OCI-LY7 (cell line): ENCODE results near the gene SCGB2B2. TPM values are rescaled to one million over a fixed set of nuclear protein-coding genes. Genes with fewer than 3 reads are reported as not detected.
"Not testable (repeated sequence)": the region's sequence is repeated elsewhere in the genome, so short reads cannot be mapped to it uniquely, and the experiment has no call there.

Experiments used
- BruUV-seq: library from RNA; stranded (reverse); fragments of 400-500 nt; replicated peaks from 2 replicates; lab custom pipeline; 2021; lab: Mats Ljungman, UMichigan
- CTCF ChIA-PET: fragments of 300-600 bp; sonication (Branson Sonifier 250); formaldehyde crosslinking; loops from one replicate; lab custom pipeline; 2022; ENCODE audit warnings: antibody characterized with exemption; ENCODE audit not compliant: unreplicated experiment; lab: Charles Lee
- POLR2A ChIA-PET: fragments of 300-600 bp; sonication (Branson Sonifier 250); formaldehyde crosslinking; loops from one replicate; lab custom pipeline; 2022; ENCODE audit warnings: antibody characterized with exemption; lab: Charles Lee
- DNase-seq: peaks from one replicate; pipeline ENCODE4 v3.0.0-alpha.2; 2015; ENCODE audit warnings: low spot score
- H2AFZ ChIP-seq: fragments of 200-600 bp; sonication (generic), shearing (Covaris generic); 2 replicates; pipeline ENCODE4 v1.6.1; 2014; ENCODE audit warnings: mild to moderate bottlenecking, antibody characterized with exemption, low read length, moderate library complexity
- H3K27ac ChIP-seq: fragments of 200-600 bp; sonication (generic); 2 replicates; pipeline ENCODE4 v1.5.1; 2014; ENCODE audit warnings: mixed run types, low read depth, mild to moderate bottlenecking, moderate library complexity, low read length, inconsistent platforms; ENCODE audit not compliant: poor library complexity, severe bottlenecking
- H3K36me3 ChIP-seq: fragments of 200-600 bp; sonication (generic); 2 replicates; pipeline ENCODE4 v1.6.1; 2014; ENCODE audit warnings: mild to moderate bottlenecking, antibody characterized with exemption, low read length, moderate library complexity, mixed read lengths; ENCODE audit not compliant: insufficient read depth
- H3K4me1 ChIP-seq: fragments of 200-600 bp; sonication (generic); 2 replicates; pipeline ENCODE4 v1.5.1; 2014; ENCODE audit warnings: mild to moderate bottlenecking, low read length; ENCODE audit not compliant: insufficient read depth, poor library complexity, severe bottlenecking
- H3K4me2 ChIP-seq: fragments of 200-600 bp; sonication (generic); 2 replicates; pipeline ENCODE4 v1.6.1; 2014; ENCODE audit warnings: mild to moderate bottlenecking, low read length
- H3K4me3 ChIP-seq: fragments of 200-600 bp; sonication (generic); 2 replicates; pipeline ENCODE4 v1.5.1; 2014; ENCODE audit warnings: mild to moderate bottlenecking, low read depth, low read length; ENCODE audit not compliant: poor library complexity, severe bottlenecking
- H3K79me2 ChIP-seq: fragments of 200-600 bp; sonication (generic); 2 replicates; pipeline ENCODE4 v1.6.1; 2016; ENCODE audit warnings: low read depth, mild to moderate bottlenecking, low read length, moderate library complexity, mixed read lengths; ENCODE audit not compliant: insufficient read depth
- H3K9me2 ChIP-seq: fragments of 200-600 bp; sonication (generic); 2 replicates; pipeline ENCODE4 v1.6.1; 2016; ENCODE audit warnings: mild to moderate bottlenecking, low read length, mixed read lengths; ENCODE audit not compliant: insufficient read depth
- H3K9me3 ChIP-seq: fragments of 200-600 bp; sonication (generic); 2 replicates; pipeline ENCODE4 v1.6.1; 2014; ENCODE audit warnings: mild to moderate bottlenecking, mixed run types, low read length, mixed read lengths
- H4K20me1 ChIP-seq: fragments of 200-600 bp; sonication (generic); 2 replicates; pipeline ENCODE4 v1.6.1; 2014; ENCODE audit warnings: mild to moderate bottlenecking, antibody characterized with exemption, low read length, moderate library complexity, mixed read lengths; ENCODE audit not compliant: insufficient read depth
- EZH2phosphoT487 ChIP-seq: fragments of 200-600 bp; sonication (generic); IDR thresholded peaks from 2 replicates; pipeline ENCODE4 v1.6.1; 2018; ENCODE audit warnings: low read depth, borderline replicate concordance, mild to moderate bottlenecking, mixed run types, antibody characterized with exemption, low read length, moderate library complexity, mixed read lengths
- intact Hi-C: fragments of 100-400 bp; cut with micrococcal nuclease; formaldehyde crosslinking; loops from one replicate; pipeline ENCODE4 v1.10.0; 2022; ENCODE audit not compliant: unreplicated experiment
- total RNA-seq, 2 experiments: library from RNA; depleted of rRNA in 1 of 2; stranded (reverse); fragments of >200 nt in 1 of 2; shearing (Covaris generic) in 1 of 2; gene quantifications; 2 replicates each; pipeline ENCODE4 v1.2.3, GENCODE V29; 2014 to 2022
- TF ChIP-seq, protein P1 (sequence below): fragments of 200-600 bp; sonication (generic); conservative IDR thresholded peaks from 2 replicates; pipeline ENCODE4 v1.5.1; 2014; ENCODE audit warnings: mild to moderate bottlenecking, antibody characterized with exemption, low read length, moderate library complexity, mixed read lengths

SCGB2B2 gene
- total RNA-seq, 2 experiments from 2014 or later = 0.54 to 1.7 TPM

DNA sequence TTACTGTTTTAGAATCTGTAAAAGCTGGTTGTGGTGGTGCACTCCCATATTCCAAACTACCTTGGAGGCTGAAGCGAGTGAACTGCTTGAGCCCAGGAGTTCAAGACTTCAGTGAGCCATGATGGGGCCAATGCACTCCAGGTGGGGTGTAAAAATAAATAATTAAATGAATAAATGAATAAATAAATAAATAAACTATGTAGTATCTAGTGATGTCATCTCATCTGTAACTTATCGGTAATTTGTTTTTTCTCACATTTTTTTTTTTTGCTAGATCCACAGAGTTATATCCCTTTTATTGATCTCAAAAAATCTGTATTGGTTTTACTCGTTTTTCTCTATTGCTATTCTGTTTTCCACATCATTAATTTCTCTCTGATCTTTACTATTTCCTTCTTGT is 5.0 kb downstream of the SCGB2B2 start:
- H3K4me1 ChIP-seq = peaks cover 9% of the 10 kb centered on the region
- TF ChIP-seq EZH2phosphoT487 = no peak
- TF ChIP-seq, protein P1, sequence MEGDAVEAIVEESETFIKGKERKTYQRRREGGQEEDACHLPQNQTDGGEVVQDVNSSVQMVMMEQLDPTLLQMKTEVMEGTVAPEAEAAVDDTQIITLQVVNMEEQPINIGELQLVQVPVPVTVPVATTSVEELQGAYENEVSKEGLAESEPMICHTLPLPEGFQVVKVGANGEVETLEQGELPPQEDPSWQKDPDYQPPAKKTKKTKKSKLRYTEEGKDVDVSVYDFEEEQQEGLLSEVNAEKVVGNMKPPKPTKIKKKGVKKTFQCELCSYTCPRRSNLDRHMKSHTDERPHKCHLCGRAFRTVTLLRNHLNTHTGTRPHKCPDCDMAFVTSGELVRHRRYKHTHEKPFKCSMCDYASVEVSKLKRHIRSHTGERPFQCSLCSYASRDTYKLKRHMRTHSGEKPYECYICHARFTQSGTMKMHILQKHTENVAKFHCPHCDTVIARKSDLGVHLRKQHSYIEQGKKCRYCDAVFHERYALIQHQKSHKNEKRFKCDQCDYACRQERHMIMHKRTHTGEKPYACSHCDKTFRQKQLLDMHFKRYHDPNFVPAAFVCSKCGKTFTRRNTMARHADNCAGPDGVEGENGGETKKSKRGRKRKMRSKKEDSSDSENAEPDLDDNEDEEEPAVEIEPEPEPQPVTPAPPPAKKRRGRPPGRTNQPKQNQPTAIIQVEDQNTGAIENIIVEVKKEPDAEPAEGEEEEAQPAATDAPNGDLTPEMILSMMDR = no peak
- H3K79me2 ChIP-seq = no peaks in the 10 kb centered on the region
- H3K9me2 ChIP-seq = no peaks in the 10 kb centered on the region
- DNase-seq = no peak
- no peak overlapping the region for H3K4me2 ChIP-seq
- H3K4me3 ChIP-seq = no peak overlapping the region
- ChIA-PET CTCF (no interaction called here), POLR2A (interaction anchor here (0.6 kb wide), 1 partner anchor 51 kb away, joined by 3 read pairs; no protein-coding TSS in a partner anchor)
- no peaks in the 10 kb centered on the region for H3K36me3 ChIP-seq
- H4K20me1 ChIP-seq = no peaks in the 10 kb centered on the region
- no peak overlapping the region for H2AFZ ChIP-seq
- no peak overlapping the region for H3K27ac ChIP-seq
- intact Hi-C loops = no loop called here
- BruUV-seq = no TSS peak
- H3K9me3 ChIP-seq = peaks cover 8% of the 10 kb centered on the region

DNA sequence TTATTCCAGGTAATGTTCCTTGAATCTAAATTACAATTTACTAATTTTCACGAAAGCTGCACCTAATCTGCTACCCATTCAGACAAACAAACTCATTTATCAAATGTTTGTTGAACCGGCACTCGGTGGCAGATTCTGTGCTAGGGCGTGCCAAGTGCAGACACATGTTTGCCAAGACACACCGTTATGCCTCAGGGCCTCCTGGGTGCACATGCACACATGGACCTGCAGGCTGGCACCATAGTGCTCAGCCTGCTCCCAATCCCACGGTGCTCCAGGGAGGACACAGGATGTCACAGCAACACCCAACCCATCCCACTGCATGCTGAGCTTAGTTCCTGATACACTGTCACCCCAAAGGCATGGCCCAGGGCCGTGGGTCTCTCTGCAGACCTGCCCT is 7.7 kb downstream of the SCGB2B2 start:
- Histone ChIP-seq H3K4me1 (no peaks in the 10 kb centered on the region), H3K36me3 (no peaks in the 10 kb centered on the region), H3K9me2 (no peaks in the 10 kb centered on the region), H3K4me3 (no peak overlapping the region), H2AFZ (no peak overlapping the region), H4K20me1 (no peaks in the 10 kb centered on the region), H3K79me2 (no peaks in the 10 kb centered on the region), H3K9me3 (no peaks in the 10 kb centered on the region), H3K4me2 (no peak overlapping the region), H3K27ac (no peak overlapping the region)
- CTCF ChIA-PET = no interaction called here
- intact Hi-C loops = no loop called here
- DNase-seq = no peak
- POLR2A ChIA-PET = no interaction called here
- BruUV-seq = no TSS peak
- TF ChIP-seq EZH2phosphoT487 = no peak
- TF ChIP-seq, protein P1 = no peak

DNA sequence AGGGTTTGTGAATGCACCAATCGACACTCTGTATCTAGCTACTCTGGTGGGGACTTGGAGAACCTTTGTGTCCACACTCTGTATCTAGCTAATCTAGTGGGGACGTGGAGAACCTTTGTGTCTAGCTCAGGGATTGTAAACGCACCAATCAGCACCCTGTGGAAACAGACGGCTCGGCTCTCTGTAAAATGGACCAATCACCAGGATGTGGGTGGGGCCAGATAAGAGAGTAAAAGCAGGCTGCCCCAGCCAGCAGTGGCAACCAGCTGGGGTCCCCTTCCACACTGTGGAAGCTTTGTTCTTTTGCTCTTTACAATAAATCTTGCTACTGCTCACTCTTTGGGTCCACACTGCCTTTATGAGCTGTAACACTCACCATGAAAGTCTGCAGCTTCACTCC is 8.3 kb downstream of the SCGB2B2 start:
- H3K9me2 ChIP-seq, H3K4me1 ChIP-seq, H3K9me3 ChIP-seq, H2AFZ ChIP-seq, DNase-seq, H3K79me2 ChIP-seq, BruUV-seq, POLR2A ChIA-PET, H3K36me3 ChIP-seq, H3K4me2 ChIP-seq, H3K4me3 ChIP-seq, H3K27ac ChIP-seq, H4K20me1 ChIP-seq, intact Hi-C loops, CTCF ChIA-PET: not testable (repeated sequence)

DNA sequence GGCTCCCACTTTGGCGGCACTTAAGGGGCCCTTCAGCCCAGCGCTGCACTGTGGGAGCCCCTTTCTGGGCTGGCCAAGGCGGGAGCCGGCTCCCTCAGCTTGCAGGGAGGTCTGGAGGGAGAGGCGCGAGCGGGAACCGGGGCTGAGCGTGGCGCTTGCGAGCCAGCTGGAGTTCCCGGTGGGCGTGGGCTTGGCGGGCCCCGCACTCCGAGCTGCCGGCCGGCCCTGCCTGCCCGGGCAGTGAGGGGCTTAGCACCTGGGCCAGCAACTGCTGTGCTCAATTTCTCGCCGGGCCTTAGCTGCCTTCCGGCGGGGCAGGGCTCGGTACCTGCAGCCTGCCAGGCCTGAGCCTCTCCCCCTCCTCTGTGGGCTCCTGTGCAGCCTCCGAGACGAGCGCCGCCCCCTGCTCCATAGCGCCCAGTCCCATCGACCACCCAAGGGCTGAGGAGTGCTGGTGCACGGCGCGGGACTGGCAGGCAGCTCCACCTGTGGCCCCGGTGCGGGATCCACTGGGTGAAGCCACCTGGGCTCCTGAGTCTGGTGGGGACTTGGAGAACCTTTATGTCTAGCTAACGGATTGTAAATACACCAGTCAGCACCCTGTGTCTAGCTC is 8.8 kb downstream of the SCGB2B2 start:
- H2AFZ ChIP-seq, H3K27ac ChIP-seq, H3K4me1 ChIP-seq, H3K9me3 ChIP-seq, CTCF ChIA-PET, H3K79me2 ChIP-seq, H3K4me2 ChIP-seq, H3K9me2 ChIP-seq, H3K36me3 ChIP-seq, intact Hi-C loops, H3K4me3 ChIP-seq, H4K20me1 ChIP-seq, DNase-seq, POLR2A ChIA-PET, BruUV-seq: not testable (repeated sequence)
